Aorta (tissue), 5 donors: ENCODE results near the gene PCBP4. TPM values are rescaled to one million over a fixed set of nuclear protein-coding genes. Genes with fewer than 3 reads are reported as not detected.

Experiments used
- ATAC-seq: fragments of 200-7000 bp; cut with Tn5 transposase; one replicate; pipeline ENCODE4 v1.9.1; 2022; ENCODE audit warnings: moderate library complexity; ENCODE audit not compliant: low FRiP score
- DNase-seq, 2 donors: peaks; one replicate each; pipeline ENCODE4 v3.0.0-alpha.2; 2020
- H3K27ac ChIP-seq, 2 donors: one replicate each; pipeline ENCODE4 v1.5.1; 2013; ENCODE audit warnings: low read length in 2 of 2, mild to moderate bottlenecking in 2 of 2, moderate library complexity in 2 of 2, control low read depth in 1 of 2, inconsistent platforms in 1 of 2, low read depth in 1 of 2
- H3K27me3 ChIP-seq, 2 donors: one replicate each; pipeline ENCODE4 v1.6.1; 2013; ENCODE audit warnings: control low read depth in 1 of 2, low read length in 1 of 2, mild to moderate bottlenecking in 1 of 2, moderate library complexity in 1 of 2; ENCODE audit not compliant: insufficient read depth in 2 of 2, control insufficient read depth in 1 of 2
- H3K36me3 ChIP-seq, 2 donors: one replicate each; pipeline ENCODE4 v1.6.1; 2013; ENCODE audit warnings: control low read depth in 1 of 2, low read length in 1 of 2, mild to moderate bottlenecking in 1 of 2; ENCODE audit not compliant: insufficient read depth in 2 of 2, control insufficient read depth in 1 of 2
- H3K4me1 ChIP-seq, 2 donors: one replicate each; pipeline ENCODE4 v1.6.1; 2013; ENCODE audit warnings: low read length in 2 of 2, control low read depth in 1 of 2, mild to moderate bottlenecking in 1 of 2, moderate library complexity in 1 of 2; ENCODE audit not compliant: insufficient read depth in 2 of 2, control insufficient read depth in 1 of 2
- H3K4me3 ChIP-seq, 2 donors: one replicate each; pipeline ENCODE4 v1.5.1; 2013; ENCODE audit warnings: low read length in 2 of 2, control low read depth in 1 of 2, mild to moderate bottlenecking in 1 of 2
- H3K9me3 ChIP-seq: one replicate; pipeline ENCODE4 v1.6.1; 2013; ENCODE audit warnings: mild to moderate bottlenecking, low read length; ENCODE audit not compliant: control insufficient read depth
- WGBS, 2 donors: extraction: QIAGEN DNeasy Blood & Tissue Kit; methylation state at CpG; one replicate each; pipeline ENCODE4 v1.1.7; 2013; 5-methylcytosine and 5-hydroxymethylcytosine counted together
- intact Hi-C, 2 donors: fragments of 100-400 bp; cut with DNase I; formaldehyde crosslinking; loops; one replicate each; pipeline versions ENCODE4 v1.14.2 to v1.15.0; 2022
- polyA plus RNA-seq, 2 donors: library from polyadenylated mRNA; stranded (reverse); fragments of 200-250 nt; gene quantifications; one replicate each; pipeline ENCODE4 v1.2.3, GENCODE V29; 2013
- total RNA-seq, 2 donors: library from RNA; stranded (reverse); fragmentation: NEBNext Ultra II Directional; extraction: Animal tissue kit (Norgen Biotek cat#: 25700); gene quantifications; one replicate each; pipeline ENCODE4 v1.2.1, GENCODE V29; 2021
- donor health status: healthy with polysubstance abuse.
- donor health status: Bipolar disorder and iron deficiency.
- donor health status: DM: no; HTN: no; CAD: no.
- donor health status: DM: no; HTN: no; CAD: no.
- donor health status: DM: yes; HTN: yes; CAD: no.

The PCBP4 gene
- total and polyA plus RNA-seq, 4 donors: 29.4 to 124 (median 60.9) TPM

- WGBS, 2 donors: 67 to 68% methylated on average over 8 of the region's 8 CpGs
- DNase-seq (no peak), ATAC-seq (no peak)
- intact Hi-C loops: loop anchor here in 1 of 2 donors (10.0 kb wide), 1 partner anchor 339 kb away; no protein-coding TSS in a partner anchor
- H3K9me3 ChIP-seq: no peaks in the 10 kb centered on the region
- H3K27me3 ChIP-seq: no peaks in the 10 kb centered on the region
- H3K27ac ChIP-seq: no peak overlapping the region
- no peaks in the 10 kb centered on the region for H3K4me1 ChIP-seq
- no peaks in the 10 kb centered on the region for H3K36me3 ChIP-seq
- H3K4me3 ChIP-seq: no peak overlapping the region
Observed at GRCh38 chr3:52006017-52006819, 39.0 kb upstream of the PCBP4 start.

GRCh38 chr3:52005571-52005986 lies 38.3 kb upstream of the PCBP4 start:
- DNase-seq: peak in 1 of 2 donors; percentile 87
- 10 to 12% methylated on average over 15 of the region's 15 CpGs for WGBS, 2 donors
- ATAC-seq: peak; percentile 34
- no peaks in the 10 kb centered on the region for H3K36me3 ChIP-seq
- intact Hi-C loops: loop anchor here in 1 of 2 donors (10.0 kb wide), 1 partner anchor 339 kb away; no protein-coding TSS in a partner anchor
- no peak overlapping the region for H3K4me3 ChIP-seq
- no peaks in the 10 kb centered on the region for H3K9me3 ChIP-seq
- H3K27me3 ChIP-seq: no peaks in the 10 kb centered on the region
- H3K27ac ChIP-seq: no peak overlapping the region
- no peaks in the 10 kb centered on the region for H3K4me1 ChIP-seq

- no peaks in the 10 kb centered on the region for H3K27me3 ChIP-seq
- H3K27ac ChIP-seq: no peak overlapping the region
- ATAC-seq (peak; percentile 24), DNase-seq (no peak)
- 94 to 95% methylated on average over 4 of the region's 4 CpGs for WGBS, 2 donors
- no peaks in the 10 kb centered on the region for H3K9me3 ChIP-seq
- H3K36me3 ChIP-seq: no peaks in the 10 kb centered on the region
- no peaks in the 10 kb centered on the region for H3K4me1 ChIP-seq
- no peak overlapping the region for H3K4me3 ChIP-seq
- intact Hi-C loops: loop anchor here (1.0 to 10.0 kb wide), 3 partner anchors 48 to 340 kb away; no protein-coding TSS in a partner anchor
Observed at GRCh38 chr3:52004906-52005395, 37.7 kb upstream of the PCBP4 start.

GRCh38 chr3:52004163-52004787 lies 37.0 kb upstream of the PCBP4 start:
- 66 to 70% methylated on average over 15 to 16 of the region's 16 CpGs for WGBS, 2 donors
- Histone ChIP-seq H3K27ac (no peak overlapping the region), H3K9me3 (no peaks in the 10 kb centered on the region), H3K4me3 (no peak overlapping the region), H3K4me1 (no peaks in the 10 kb centered on the region), H3K27me3 (no peaks in the 10 kb centered on the region), H3K36me3 (no peaks in the 10 kb centered on the region)
- DNase-seq (no peak), ATAC-seq (peak; percentile 55)
- intact Hi-C loops: loop anchor here (1.0 to 10.0 kb wide), 3 partner anchors 49 to 341 kb away; no protein-coding TSS in a partner anchor

- no peak overlapping the region for H3K27ac ChIP-seq
- intact Hi-C loops: loop anchor here (1.0 to 10.0 kb wide), 2 partner anchors 141 to 342 kb away; no protein-coding TSS in a partner anchor
Observed at GRCh38 chr3:52002748-52003147, 35.5 kb upstream of the PCBP4 start.

GRCh38 chr3:52001443-52001974 lies 34.3 kb upstream of the PCBP4 start:
- DNase-seq (peak; percentile 78 to 93), ATAC-seq (peak; percentile 79)
- no peaks in the 10 kb centered on the region for H3K4me1 ChIP-seq
- no peak overlapping the region for H3K4me3 ChIP-seq
- no peaks in the 10 kb centered on the region for H3K27me3 ChIP-seq
- intact Hi-C loops: loop anchor here (1.0 to 10.0 kb wide), 4 partner anchors 121 to 343 kb away; no protein-coding TSS in a partner anchor
- no peaks in the 10 kb centered on the region for H3K9me3 ChIP-seq
- no peaks in the 10 kb centered on the region for H3K36me3 ChIP-seq
- no peak overlapping the region for H3K27ac ChIP-seq
- WGBS, 2 donors: 1 to 2% methylated on average over 18 of the region's 18 CpGs

More at GRCh38 chr3:52002748-52003147, 35.5 kb upstream of the PCBP4 start:
- Histone ChIP-seq H3K9me3 (no peaks in the 10 kb centered on the region), H3K27me3 (no peaks in the 10 kb centered on the region), H3K36me3 (no peaks in the 10 kb centered on the region), H3K4me3 (no peak overlapping the region), H3K4me1 (no peaks in the 10 kb centered on the region)
- ATAC-seq (no peak), DNase-seq (no peak)
- 74 to 78% methylated on average over 6 of the region's 6 CpGs for WGBS, 2 donors

GRCh38 chr3:51999846-52000245 lies 32.6 kb upstream of the PCBP4 start:
- no peak for DNase-seq
- Histone ChIP-seq H3K27me3 (no peaks in the 10 kb centered on the region), H3K9me3 (no peaks in the 10 kb centered on the region), H3K4me3 (no peak overlapping the region), H3K27ac (no peak overlapping the region), H3K4me1 (no peaks in the 10 kb centered on the region), H3K36me3 (no peaks in the 10 kb centered on the region)
- intact Hi-C loops: loop anchor here (2.0 to 10.0 kb wide), 2 partner anchors 123 to 345 kb away; no protein-coding TSS in a partner anchor
- no peak for ATAC-seq
- WGBS, 2 donors: 72 to 73% methylated on average over 2 of the region's 2 CpGs

GRCh38 chr3:51998774-51999173 lies 31.5 kb upstream of the PCBP4 start:
- H3K27ac ChIP-seq: no peak overlapping the region
- DNase-seq (no peak), ATAC-seq (no peak)
- peaks cover 0 to 4% of the 10 kb centered on the region in 2 donors for H3K36me3 ChIP-seq
- H3K4me3 ChIP-seq: no peak overlapping the region
- intact Hi-C loops: no loop called here
- 64 to 68% methylated on average over 7 of the region's 7 CpGs for WGBS, 2 donors
- no peaks in the 10 kb centered on the region for H3K4me1 ChIP-seq
- H3K27me3 ChIP-seq: no peaks in the 10 kb centered on the region
- no peaks in the 10 kb centered on the region for H3K9me3 ChIP-seq
